ENCODE data around the gene SLCO1A2. TPM values are rescaled to one million over a fixed set of nuclear protein-coding genes. Genes with fewer than 3 reads are reported as not detected.

Gene SLCO1A2
- total and polyA plus RNA-seq, 2 of the 8 experiments (the other 6 are each of a cell fraction or from before 2014, with no cell fraction given) = 2.9 to 5.1 TPM

DNA sequence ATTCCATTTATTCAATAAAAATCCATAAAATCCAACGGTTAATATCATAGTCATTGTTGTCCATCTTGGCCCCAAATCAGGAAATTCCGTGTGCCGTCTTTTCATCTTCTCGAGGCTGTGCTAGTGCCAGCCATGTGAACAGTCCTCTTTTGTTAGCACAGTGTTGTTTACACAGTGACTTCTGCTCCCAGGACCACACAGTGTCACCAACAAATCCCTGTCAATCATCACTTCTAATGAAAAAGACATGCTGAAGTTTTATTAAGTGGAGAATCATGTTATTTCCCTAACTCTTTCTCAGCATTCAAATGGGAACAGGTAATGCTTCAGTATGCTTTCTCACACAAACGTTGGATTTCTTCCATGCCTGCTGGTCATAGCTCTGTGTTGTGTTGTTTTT is 1.9 kb upstream of the SLCO1A2 start (continued):
- TF ChIP-seq EZH2 (IDR thresholded peaks at IDR 0.05; ENCODE audit: low read depth, low read length, severe bottlenecking) (no peak), PHF8 (conservative IDR thresholded peaks at IDR 0.05; ENCODE audit: low read depth, low read length) (no peak), TAF7 (optimal IDR thresholded peaks at IDR 0.05; ENCODE audit: borderline replicate concordance, low read depth, low read length) (no peak), POLR2A (IDR thresholded peaks at IDR 0.05; ENCODE audit: control extremely low read depth in 1 of 2, low read depth in 2 of 2, low read length in 2 of 2) (no peak), SIX5 (IDR thresholded peaks at IDR 0.05; ENCODE audit: low read depth, low read length) (no peak), TBP (IDR thresholded peaks at IDR 0.05; ENCODE audit: low read depth, low read length) (no peak)

Data from H1 (cell line).